ENCODE data around the gene AGPAT3. TPM values are rescaled to one million over a fixed set of nuclear protein-coding genes. Genes with fewer than 3 reads are reported as not detected.

The AGPAT3 gene
- total and polyA plus RNA-seq, 2 donors (not counting 1 experiment from before 2014, with no cell fraction given), result 29.4 to 44.9 TPM

- H3K9ac ChIP-seq (ENCODE audit: insufficient read depth, low read length), result no peak overlapping the region
- DNase-seq (ENCODE audit: low read depth in 2 of 2), result no peak
- H3K4me1 ChIP-seq (ENCODE audit: control insufficient read depth, extremely low read depth, insufficient read depth, low read length), result no peaks in the 10 kb centered on the region
- no peak overlapping the region for H2AFZ ChIP-seq (ENCODE audit: low read length)
- H3K9me3 ChIP-seq (ENCODE audit: control insufficient read depth, insufficient read depth, low read depth, low read length), result no peaks in the 10 kb centered on the region
- H3K36me3 ChIP-seq (ENCODE audit: control insufficient read depth, insufficient read depth, low read length), result no peaks in the 10 kb centered on the region
- no peak overlapping the region for H3K27ac ChIP-seq (ENCODE audit: insufficient read depth, low read length)
- H4K20me1 ChIP-seq (ENCODE audit: control insufficient read depth, extremely low read depth, insufficient read depth, low read length), result no peaks in the 10 kb centered on the region
- H3K27me3 ChIP-seq (ENCODE audit: control insufficient read depth, insufficient read depth, low read length), result peaks cover 10% of the 10 kb centered on the region
- H3K79me2 ChIP-seq (ENCODE audit: control insufficient read depth, insufficient read depth, low read length), result no peaks in the 10 kb centered on the region
- H3K4me2 ChIP-seq (ENCODE audit: extremely low read depth, insufficient read depth, low read length), result no peak overlapping the region
- no peak overlapping the region for H3K4me3 ChIP-seq (replicated peaks in 1 of 4; ENCODE audit: control extremely low read depth in 1 of 4, insufficient read depth in 1 of 4, low read depth in 3 of 4, low read length in 4 of 4)
- TF ChIP-seq, protein P1, sequence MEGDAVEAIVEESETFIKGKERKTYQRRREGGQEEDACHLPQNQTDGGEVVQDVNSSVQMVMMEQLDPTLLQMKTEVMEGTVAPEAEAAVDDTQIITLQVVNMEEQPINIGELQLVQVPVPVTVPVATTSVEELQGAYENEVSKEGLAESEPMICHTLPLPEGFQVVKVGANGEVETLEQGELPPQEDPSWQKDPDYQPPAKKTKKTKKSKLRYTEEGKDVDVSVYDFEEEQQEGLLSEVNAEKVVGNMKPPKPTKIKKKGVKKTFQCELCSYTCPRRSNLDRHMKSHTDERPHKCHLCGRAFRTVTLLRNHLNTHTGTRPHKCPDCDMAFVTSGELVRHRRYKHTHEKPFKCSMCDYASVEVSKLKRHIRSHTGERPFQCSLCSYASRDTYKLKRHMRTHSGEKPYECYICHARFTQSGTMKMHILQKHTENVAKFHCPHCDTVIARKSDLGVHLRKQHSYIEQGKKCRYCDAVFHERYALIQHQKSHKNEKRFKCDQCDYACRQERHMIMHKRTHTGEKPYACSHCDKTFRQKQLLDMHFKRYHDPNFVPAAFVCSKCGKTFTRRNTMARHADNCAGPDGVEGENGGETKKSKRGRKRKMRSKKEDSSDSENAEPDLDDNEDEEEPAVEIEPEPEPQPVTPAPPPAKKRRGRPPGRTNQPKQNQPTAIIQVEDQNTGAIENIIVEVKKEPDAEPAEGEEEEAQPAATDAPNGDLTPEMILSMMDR (conservative IDR thresholded peaks at IDR 0.05 in 1 of 2, IDR thresholded peaks at IDR 0.05 in 1 of 2; ENCODE audit: low read depth in 1 of 2, low read length in 2 of 2), result no peak
- TF ChIP-seq EZH2 (IDR thresholded peaks at IDR 0.05; ENCODE audit: low read length, missing control alignments), result no peak
Measured at GRCh38 chr21:43851593-43851992, 13.4 kb upstream of the AGPAT3 start.

GRCh38 chr21:43853851-43854772 lies 10.9 kb upstream of the AGPAT3 start:
- Histone ChIP-seq H2AFZ (ENCODE audit: low read length) (no peak overlapping the region), H3K9ac (ENCODE audit: insufficient read depth, low read length) (no peak overlapping the region), H3K4me1 (ENCODE audit: control insufficient read depth, extremely low read depth, insufficient read depth, low read length) (no peaks in the 10 kb centered on the region), H3K4me2 (ENCODE audit: extremely low read depth, insufficient read depth, low read length) (no peak overlapping the region), H3K79me2 (ENCODE audit: control insufficient read depth, insufficient read depth, low read length) (no peaks in the 10 kb centered on the region), H3K27ac (ENCODE audit: insufficient read depth, low read length) (no peak overlapping the region), H4K20me1 (ENCODE audit: control insufficient read depth, extremely low read depth, insufficient read depth, low read length) (no peaks in the 10 kb centered on the region), H3K36me3 (ENCODE audit: control insufficient read depth, insufficient read depth, low read length) (no peaks in the 10 kb centered on the region), H3K27me3 (ENCODE audit: control insufficient read depth, insufficient read depth, low read length) (peaks cover 10% of the 10 kb centered on the region), H3K9me3 (ENCODE audit: control insufficient read depth, insufficient read depth, low read depth, low read length) (no peaks in the 10 kb centered on the region), H3K4me3 (replicated peaks in 1 of 4; ENCODE audit: control extremely low read depth in 1 of 4, insufficient read depth in 1 of 4, low read depth in 3 of 4, low read length in 4 of 4) (no peak overlapping the region)
- no peak for TF ChIP-seq EZH2 (IDR thresholded peaks at IDR 0.05; ENCODE audit: low read length, missing control alignments)
- TF ChIP-seq, protein P1 (conservative IDR thresholded peaks at IDR 0.05 in 1 of 2, IDR thresholded peaks at IDR 0.05 in 1 of 2; ENCODE audit: low read depth in 1 of 2, low read length in 2 of 2), result no peak
- DNase-seq (ENCODE audit: low read depth in 2 of 2), result no peak

GRCh38 chr21:43854773-43855633 lies 10.0 kb upstream of the AGPAT3 start:
- Histone ChIP-seq H3K4me3 (replicated peaks in 1 of 4; ENCODE audit: control extremely low read depth in 1 of 4, insufficient read depth in 1 of 4, low read depth in 3 of 4, low read length in 4 of 4) (no peak overlapping the region), H3K36me3 (ENCODE audit: control insufficient read depth, insufficient read depth, low read length) (no peaks in the 10 kb centered on the region), H2AFZ (ENCODE audit: low read length) (no peak overlapping the region), H3K4me1 (ENCODE audit: control insufficient read depth, extremely low read depth, insufficient read depth, low read length) (no peaks in the 10 kb centered on the region), H3K27me3 (ENCODE audit: control insufficient read depth, insufficient read depth, low read length) (peaks cover 10% of the 10 kb centered on the region), H3K79me2 (ENCODE audit: control insufficient read depth, insufficient read depth, low read length) (no peaks in the 10 kb centered on the region), H3K27ac (ENCODE audit: insufficient read depth, low read length) (no peak overlapping the region), H3K9me3 (ENCODE audit: control insufficient read depth, insufficient read depth, low read depth, low read length) (no peaks in the 10 kb centered on the region), H4K20me1 (ENCODE audit: control insufficient read depth, extremely low read depth, insufficient read depth, low read length) (no peaks in the 10 kb centered on the region), H3K4me2 (ENCODE audit: extremely low read depth, insufficient read depth, low read length) (no peak overlapping the region), H3K9ac (ENCODE audit: insufficient read depth, low read length) (no peak overlapping the region)
- TF ChIP-seq, protein P1 (conservative IDR thresholded peaks at IDR 0.05 in 1 of 2, IDR thresholded peaks at IDR 0.05 in 1 of 2; ENCODE audit: low read depth in 1 of 2, low read length in 2 of 2), result no peak
- TF ChIP-seq EZH2 (IDR thresholded peaks at IDR 0.05; ENCODE audit: low read length, missing control alignments), result no peak
- DNase-seq (ENCODE audit: low read depth in 2 of 2), result no peak
